DND-41 (cell line): ENCODE data around the gene HSPBP1.

Experiments used
- ATAC-seq: fragments of 200-7000 bp; cut with Tn5 transposase; 3 replicates; pipeline ENCODE4 v1.9.1; 2021; ENCODE audit warnings: low read depth; ENCODE audit not compliant: insufficient read depth
- DNase-seq: peaks from one replicate; pipeline ENCODE4 v3.0.0-alpha.2; 2020
- H2AFZ ChIP-seq: 2 replicates; pipeline ENCODE4 v1.6.0; 2012; ENCODE audit warnings: low read depth, low read length
- H3K27ac ChIP-seq: 2 replicates; pipeline ENCODE4 v1.5.1; 2012; ENCODE audit warnings: low read length, inconsistent platforms
- H3K27me3 ChIP-seq: fragments of 200-600 bp; sonication (generic); 2 replicates; pipeline ENCODE4 v1.6.0; 2012; ENCODE audit warnings: low read length, mild to moderate bottlenecking, inconsistent platforms; ENCODE audit not compliant: insufficient read depth, poor library complexity
- H3K36me3 ChIP-seq: 2 replicates; pipeline ENCODE4 v1.5.1; 2012; ENCODE audit warnings: low read length, inconsistent platforms; ENCODE audit not compliant: insufficient read depth
- H3K4me1 ChIP-seq: 2 replicates; pipeline ENCODE4 v1.5.1; 2012; ENCODE audit warnings: mild to moderate bottlenecking, low read length; ENCODE audit not compliant: insufficient read depth
- H3K4me2 ChIP-seq: 2 replicates; pipeline ENCODE4 v1.6.0; 2012; ENCODE audit warnings: mild to moderate bottlenecking, moderate library complexity, low read length, inconsistent platforms; ENCODE audit not compliant: insufficient read depth
- H3K4me3 ChIP-seq, 2 experiments: fragments of 200-600 bp in 1 of 2; shearing (Covaris generic) in 1 of 2; 2 replicates each; pipeline ENCODE4 v1.5.1; 2012 to 2016; ENCODE audit warnings: inconsistent platforms in 2 of 2, low read length in 2 of 2, mild to moderate bottlenecking in 2 of 2, low read depth in 1 of 2, moderate library complexity in 1 of 2
- H3K79me2 ChIP-seq: 2 replicates; pipeline ENCODE4 v1.6.0; 2012; ENCODE audit warnings: low read length, inconsistent platforms; ENCODE audit not compliant: insufficient read depth
- H3K9ac ChIP-seq: 2 replicates; pipeline ENCODE4 v1.6.0; 2012; ENCODE audit warnings: low read depth, mild to moderate bottlenecking, inconsistent platforms, low read length, moderate library complexity
- H3K9me3 ChIP-seq: 2 replicates; pipeline ENCODE4 v1.5.1; 2012; ENCODE audit warnings: low read length, moderate library complexity, mild to moderate bottlenecking, inconsistent platforms; ENCODE audit not compliant: insufficient read depth, severe bottlenecking
- H4K20me1 ChIP-seq: 2 replicates; pipeline ENCODE4 v1.6.0; 2012; ENCODE audit warnings: low read length; ENCODE audit not compliant: insufficient read depth
- CTCF ChIP-seq: IDR thresholded peaks from 2 replicates; pipeline ENCODE4 v1.5.1; 2012; ENCODE audit warnings: borderline replicate concordance, low read length, moderate library complexity, mild to moderate bottlenecking; ENCODE audit not compliant: poor library complexity, severe bottlenecking; ENCODE audit errors: extremely low read depth
- EZH2 ChIP-seq: IDR thresholded peaks from 3 replicates; pipeline ENCODE4 v1.6.1; 2012; ENCODE audit warnings: borderline replicate concordance, low read depth, mild to moderate bottlenecking, moderate library complexity, low read length, inconsistent platforms; ENCODE audit not compliant: severe bottlenecking

The HSPBP1 gene

GRCh38 chr19:55250262-55251036 lies 29.5 kb downstream of the HSPBP1 start:
- H2AFZ ChIP-seq: no peak overlapping the region
- H3K27ac ChIP-seq: no peak overlapping the region
- H3K9me3 ChIP-seq: no peaks in the 10 kb centered on the region
- no peak for ATAC-seq
- no peak overlapping the region for H3K9ac ChIP-seq
- H3K27me3 ChIP-seq: no peaks in the 10 kb centered on the region
- no peak overlapping the region for H3K4me3 ChIP-seq
- H3K36me3 ChIP-seq: peaks cover 87% of the 10 kb centered on the region
- peaks cover 29% of the 10 kb centered on the region for H3K4me1 ChIP-seq
- TF ChIP-seq EZH2 (no peak), CTCF (no peak)
- H4K20me1 ChIP-seq: peaks cover 90% of the 10 kb centered on the region
- peaks cover 95% of the 10 kb centered on the region for H3K79me2 ChIP-seq
- DNase-seq: no peak
- no peak overlapping the region for H3K4me2 ChIP-seq

- H2AFZ ChIP-seq: no peak overlapping the region
- DNase-seq: no peak
- H3K27me3 ChIP-seq: no peaks in the 10 kb centered on the region
- H3K27ac ChIP-seq: no peak overlapping the region
- H3K9me3 ChIP-seq: no peaks in the 10 kb centered on the region
- H4K20me1 ChIP-seq: peaks cover 89% of the 10 kb centered on the region
- TF ChIP-seq CTCF (no peak), EZH2 (no peak)
- H3K36me3 ChIP-seq: peaks cover 91% of the 10 kb centered on the region
- H3K4me3 ChIP-seq: no peak overlapping the region
- H3K4me1 ChIP-seq: peaks cover 23% of the 10 kb centered on the region
- H3K79me2 ChIP-seq: peaks cover 93% of the 10 kb centered on the region
- H3K9ac ChIP-seq: no peak overlapping the region
- ATAC-seq: no peak
- H3K4me2 ChIP-seq: no peak overlapping the region
Measured at GRCh38 chr19:55249841-55250240, 30.1 kb downstream of the HSPBP1 start.

GRCh38 chr19:55248704-55249103 lies 31.2 kb downstream of the HSPBP1 start:
- no peak overlapping the region for H3K9ac ChIP-seq
- TF ChIP-seq CTCF (no peak), EZH2 (no peak)
- DNase-seq (no peak), ATAC-seq (no peak)
- no peak overlapping the region for H3K27ac ChIP-seq
- H4K20me1 ChIP-seq: peaks cover 85% of the 10 kb centered on the region
- H3K4me1 ChIP-seq: peaks cover 12% of the 10 kb centered on the region
- peaks cover 93% of the 10 kb centered on the region for H3K36me3 ChIP-seq
- no peak overlapping the region for H3K4me2 ChIP-seq
- no peaks in the 10 kb centered on the region for H3K9me3 ChIP-seq
- no peak overlapping the region for H2AFZ ChIP-seq
- peaks cover 83% of the 10 kb centered on the region for H3K79me2 ChIP-seq
- no peak overlapping the region for H3K4me3 ChIP-seq
- no peaks in the 10 kb centered on the region for H3K27me3 ChIP-seq
